Bronchial epithelial cell (primary cell): ENCODE data around the gene PPP1R3D. TPM values are rescaled to one million over a fixed set of nuclear protein-coding genes. Genes with fewer than 3 reads are reported as not detected.

ENCODE experiments used
- DNase-seq: peaks from one replicate; pipeline ENCODE4 v3.0.0-alpha.2; 2010; ENCODE audit warnings: low read depth
- FAIRE-seq: peaks from 2 replicates; lab custom pipeline; 2011; peaks lifted over from hg19 to GRCh38; lab: Jason Lieb, UNC
- H3K27me3 ChIP-seq: 2 replicates; pipeline ENCODE4 v1.5.1; 2011; ENCODE audit warnings: low read length; ENCODE audit not compliant: control insufficient read depth, insufficient read depth
- H3K36me3 ChIP-seq: 2 replicates; pipeline ENCODE4 v1.5.1; 2011; ENCODE audit warnings: low read length; ENCODE audit not compliant: control insufficient read depth, insufficient read depth
- H3K4me3 ChIP-seq: 2 replicates; pipeline ENCODE4 v1.5.1; 2011; ENCODE audit warnings: mild to moderate bottlenecking, low read depth, low read length, control low read depth
- total RNA-seq: library from RNA; depleted of rRNA; stranded (reverse); fragments of >200 nt; gene quantifications from 2 replicates; pipeline ENCODE4 v1.2.1, GENCODE V29; 2014
- TF ChIP-seq, protein P1 (sequence below): IDR thresholded peaks from 2 replicates; pipeline ENCODE4 v1.5.1; 2011; ENCODE audit warnings: mild to moderate bottlenecking, moderate library complexity, low read length, control low read depth, inconsistent platforms; ENCODE audit not compliant: insufficient read depth, severe bottlenecking

The PPP1R3D gene
- total RNA-seq, 1 donor from 2014 or later = 9.5 TPM

- DNase-seq (no peak), FAIRE-seq (no peak)
- TF ChIP-seq, protein P1, sequence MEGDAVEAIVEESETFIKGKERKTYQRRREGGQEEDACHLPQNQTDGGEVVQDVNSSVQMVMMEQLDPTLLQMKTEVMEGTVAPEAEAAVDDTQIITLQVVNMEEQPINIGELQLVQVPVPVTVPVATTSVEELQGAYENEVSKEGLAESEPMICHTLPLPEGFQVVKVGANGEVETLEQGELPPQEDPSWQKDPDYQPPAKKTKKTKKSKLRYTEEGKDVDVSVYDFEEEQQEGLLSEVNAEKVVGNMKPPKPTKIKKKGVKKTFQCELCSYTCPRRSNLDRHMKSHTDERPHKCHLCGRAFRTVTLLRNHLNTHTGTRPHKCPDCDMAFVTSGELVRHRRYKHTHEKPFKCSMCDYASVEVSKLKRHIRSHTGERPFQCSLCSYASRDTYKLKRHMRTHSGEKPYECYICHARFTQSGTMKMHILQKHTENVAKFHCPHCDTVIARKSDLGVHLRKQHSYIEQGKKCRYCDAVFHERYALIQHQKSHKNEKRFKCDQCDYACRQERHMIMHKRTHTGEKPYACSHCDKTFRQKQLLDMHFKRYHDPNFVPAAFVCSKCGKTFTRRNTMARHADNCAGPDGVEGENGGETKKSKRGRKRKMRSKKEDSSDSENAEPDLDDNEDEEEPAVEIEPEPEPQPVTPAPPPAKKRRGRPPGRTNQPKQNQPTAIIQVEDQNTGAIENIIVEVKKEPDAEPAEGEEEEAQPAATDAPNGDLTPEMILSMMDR = peak; percentile 41
- no peaks in the 10 kb centered on the region for H3K27me3 ChIP-seq
- H3K36me3 ChIP-seq = no peaks in the 10 kb centered on the region
- no peak overlapping the region for H3K4me3 ChIP-seq
Observed at GRCh38 chr20:59955131-59955796, 15.2 kb upstream of the PPP1R3D start.

DNA sequence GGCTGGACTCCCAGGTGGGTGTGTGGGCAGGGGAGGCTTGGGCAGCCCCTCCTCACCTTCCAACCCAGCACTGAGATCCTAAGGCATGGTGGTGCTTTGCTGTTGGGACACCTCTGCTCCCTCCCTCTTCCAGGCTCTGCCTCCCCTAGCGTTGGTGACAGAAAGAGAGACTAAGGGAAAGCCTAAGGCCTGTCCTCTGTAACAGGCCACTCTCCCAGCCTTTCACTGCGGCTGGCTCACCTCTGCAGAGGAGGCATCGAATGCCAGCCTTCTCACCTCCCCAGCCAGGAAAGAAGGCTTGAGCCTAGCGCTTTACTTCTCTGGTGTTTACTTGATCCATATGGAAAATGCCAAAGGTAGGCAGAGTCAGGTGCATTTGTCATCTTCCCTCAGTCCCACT is 14.6 kb upstream of the PPP1R3D start:
- no peak for FAIRE-seq
- H3K36me3 ChIP-seq = no peaks in the 10 kb centered on the region
- no peak overlapping the region for H3K4me3 ChIP-seq

DNA sequence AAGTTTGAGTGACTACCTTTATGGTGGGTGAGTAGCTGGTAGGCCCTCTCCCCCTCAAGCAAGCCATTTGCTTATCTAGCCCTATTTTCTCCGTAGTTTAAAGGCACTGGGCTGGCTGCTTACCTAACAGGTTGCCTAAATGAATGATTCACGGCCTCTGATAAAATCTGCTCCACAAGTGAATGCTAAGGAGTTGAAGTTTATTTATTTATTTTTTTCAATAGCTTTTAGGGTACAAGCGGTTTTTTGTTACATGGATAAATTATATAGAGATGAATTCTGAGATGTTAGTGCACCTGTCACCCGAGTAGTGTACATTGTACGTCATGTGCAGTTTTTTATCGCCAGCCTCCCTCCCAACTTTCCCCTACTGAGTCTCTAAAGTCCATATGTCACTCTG is 9.8 kb upstream of the PPP1R3D start:
- FAIRE-seq = no peak
- H3K27me3 ChIP-seq = no peaks in the 10 kb centered on the region
- no peak for DNase-seq
- H3K36me3 ChIP-seq = no peaks in the 10 kb centered on the region
- TF ChIP-seq, protein P1 = no peak
- no peak overlapping the region for H3K4me3 ChIP-seq

More for the DNA sequence above, 14.6 kb upstream of the PPP1R3D start:
- DNase-seq = no peak
- no peaks in the 10 kb centered on the region for H3K27me3 ChIP-seq
- TF ChIP-seq, protein P1 = no peak

GRCh38 chr20:59948828-59949720 is 9.0 kb upstream of the PPP1R3D start:
- no peak overlapping the region for H3K4me3 ChIP-seq
- no peak for FAIRE-seq
- no peaks in the 10 kb centered on the region for H3K27me3 ChIP-seq
- peak; percentile 62 for DNase-seq
- H3K36me3 ChIP-seq = no peaks in the 10 kb centered on the region
- TF ChIP-seq, protein P1 = peak; percentile 52

DNA sequence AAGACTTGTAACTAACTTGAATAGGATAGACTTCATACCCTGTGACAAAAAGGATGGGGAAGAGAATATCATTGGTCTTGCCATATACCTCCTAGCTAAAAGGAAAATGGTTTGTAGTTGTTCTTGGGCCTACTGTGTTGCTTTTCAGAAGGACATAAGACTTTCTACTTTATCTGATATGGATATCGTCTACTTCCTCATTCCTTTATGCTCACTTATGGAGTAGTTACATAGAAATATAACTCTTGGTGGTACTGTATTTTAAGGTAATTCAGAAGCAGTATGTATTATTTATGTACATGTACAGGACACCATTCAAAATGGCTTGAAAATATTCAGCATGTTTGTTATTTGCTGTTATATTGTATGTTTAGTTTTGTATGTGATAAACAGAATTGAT is 8.1 kb upstream of the PPP1R3D start:
- no peak for DNase-seq
- no peak for FAIRE-seq
- H3K36me3 ChIP-seq = no peaks in the 10 kb centered on the region
- TF ChIP-seq, protein P1 = no peak
- H3K27me3 ChIP-seq = no peaks in the 10 kb centered on the region
- H3K4me3 ChIP-seq = no peak overlapping the region
